ENCODE measurements around the gene PPFIA3. TPM values are rescaled to one million over a fixed set of nuclear protein-coding genes. Genes with fewer than 3 reads are reported as not detected.
"Not testable (repeated sequence)": the region's sequence is repeated elsewhere in the genome, so short reads cannot be mapped to it uniquely, and the experiment has no call there.

The PPFIA3 gene
- total RNA-seq, 1 experiment from 2014 or later: 27.1 TPM

GRCh38 chr19:49111218-49111998 is 7.9 kb upstream of the PPFIA3 start:
- Histone ChIP-seq H3K27ac (no peak overlapping the region), H3K4me1 (0 out of 2 replicates have a peak, but pooled peaks cover 4% of the 10 kb centered on the region), H3K27me3 (no peaks in the 10 kb centered on the region), H3K4me3 (no peak overlapping the region), H3K36me3 (peaks cover 27% of the 10 kb centered on the region), H3K9me3 (replicated peaks) (no peaks in the 10 kb centered on the region; the same call in 1 of the 2 replicates)
- DNase-seq: no peak

DNA sequence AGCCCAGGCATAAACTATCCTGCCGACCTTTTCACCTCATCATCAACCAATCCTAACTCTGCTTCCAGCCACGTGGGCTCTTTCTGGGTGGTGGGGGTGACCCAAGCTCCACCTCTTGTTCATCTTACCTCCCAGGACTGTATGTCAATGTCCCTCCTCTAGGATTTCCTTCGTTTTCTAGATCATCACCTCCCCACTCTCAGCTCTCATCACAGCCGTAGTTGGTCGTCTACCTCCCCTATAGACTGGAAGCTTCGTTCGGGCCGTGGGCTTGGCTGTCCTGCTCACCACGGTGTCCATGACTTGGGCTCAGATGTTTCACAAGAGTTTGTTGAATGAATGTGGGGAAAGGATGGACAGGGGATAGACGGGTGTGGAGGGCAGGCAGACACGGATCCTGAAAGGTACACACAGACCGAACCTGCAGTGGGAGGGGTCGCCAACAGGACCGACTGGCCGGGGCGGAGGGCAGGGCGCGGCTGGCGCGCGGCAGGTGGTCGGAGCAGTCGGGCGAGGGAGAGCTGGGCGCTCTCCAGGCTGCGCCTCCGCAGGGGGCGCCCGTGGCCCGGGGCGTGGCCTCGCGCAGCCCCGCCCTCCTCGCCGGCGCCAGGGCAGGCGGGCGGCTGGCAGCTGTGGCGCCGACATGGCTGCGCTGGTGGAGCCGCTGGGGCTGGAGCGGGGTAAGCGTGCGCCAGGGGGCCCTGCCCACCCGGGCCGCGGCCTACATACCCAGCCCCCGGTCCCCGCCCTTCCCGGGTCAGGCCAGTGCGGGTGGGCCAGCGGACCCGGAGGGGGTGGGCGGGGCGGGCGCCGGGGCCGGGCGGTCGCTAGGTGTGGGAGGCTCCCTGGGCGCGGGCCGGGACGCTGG is 5.3 kb upstream of the PPFIA3 start, which contains the start of gene LIN7B:
LIN7B (plus strand) TSS at position 609 of the 868 bp plus-strand sequence; CDS start at position 644, 35 bp downstream.
- Histone ChIP-seq H3K36me3 (peaks cover 5% of the 10 kb centered on the region), H3K27ac (peak within 1 kb of the TSS; percentile 56; the same call in 1 of the 2 replicates), H3K4me3 (peak within 1 kb of the TSS; percentile 68), H3K4me1 (0 out of 2 replicates have a peak, but pooled peaks cover 4% of the 10 kb centered on the region), H3K27me3 (no peaks in the 10 kb centered on the region), H3K9me3 (replicated peaks) (no peaks in the 10 kb centered on the region; the same call in 1 of the 2 replicates)
- DNase-seq: peak; percentile 87 to 89

- Histone ChIP-seq H3K9me3 (replicated peaks) (no peaks in the 10 kb centered on the region), H3K4me1 (peaks cover 4% of the 10 kb centered on the region; the same call in 1 of the 2 replicates), H3K36me3 (no peaks in the 10 kb centered on the region), H3K27ac (peak overlapping the region; percentile 56; the same call in 1 of the 2 replicates), H3K27me3 (no peaks in the 10 kb centered on the region), H3K4me3 (peak overlapping the region; percentile 68)
- DNase-seq: peak; percentile 78 to 81
These were observed 4.5 kb upstream of the PPFIA3 start for GRCh38 chr19:49114630-49115363.

- Histone ChIP-seq H3K27ac (no peak overlapping the region), H3K4me1 (peaks cover 4% of the 10 kb centered on the region; the same call in 1 of the 2 replicates), H3K27me3 (no peaks in the 10 kb centered on the region)
These were observed 2.8 kb upstream of the PPFIA3 start for GRCh38 chr19:49116544-49116943.

DNA sequence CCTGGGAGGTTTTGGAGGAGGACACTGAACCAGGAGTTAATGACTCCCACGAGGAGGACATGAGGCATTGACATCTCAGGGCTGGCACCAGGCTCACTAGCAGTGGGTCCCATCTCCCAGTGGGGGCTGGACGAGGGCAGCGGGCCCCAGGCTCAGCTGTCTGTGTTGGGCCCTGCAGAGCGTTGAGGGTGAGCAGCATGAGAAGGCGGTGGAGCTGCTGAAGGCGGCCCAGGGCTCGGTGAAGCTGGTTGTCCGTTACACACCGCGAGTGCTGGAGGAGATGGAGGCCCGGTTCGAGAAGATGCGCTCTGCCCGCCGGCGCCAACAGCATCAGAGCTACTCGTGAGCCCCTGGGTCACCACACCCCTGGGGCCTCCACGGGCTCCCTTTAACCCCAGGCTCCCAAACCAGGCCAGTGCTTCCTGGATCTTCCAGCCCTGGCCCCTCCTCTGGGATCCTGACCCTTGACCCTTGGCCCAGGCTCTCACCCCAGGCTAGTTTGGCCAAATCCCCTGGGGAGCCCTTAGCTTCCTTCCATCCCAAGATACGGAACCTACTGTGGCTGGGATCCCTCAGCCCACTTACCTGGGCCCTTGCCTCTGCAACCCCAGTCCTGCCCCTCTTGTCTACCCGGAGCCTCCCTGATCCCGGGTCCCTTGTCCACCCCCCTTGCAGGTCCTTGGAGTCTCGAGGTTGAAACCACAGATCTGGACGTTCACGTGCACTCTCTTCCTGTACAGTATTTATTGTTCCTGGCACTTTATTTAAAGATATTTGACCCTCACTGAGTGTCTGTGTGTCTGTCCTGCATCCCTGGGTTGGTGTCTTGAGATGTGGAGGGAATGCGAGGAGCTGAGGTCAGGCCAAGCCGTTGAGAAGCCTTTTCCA is 1.4 kb upstream of the PPFIA3 start:
- H3K4me1 ChIP-seq: peaks cover 4% of the 10 kb centered on the region; the same call in 1 of the 2 replicates
- peak overlapping the region; percentile 65 for H3K4me3 ChIP-seq
- H3K27ac ChIP-seq: peak overlapping the region; percentile 86; the same call in 1 of the 2 replicates
- DNase-seq: no peak
- no peaks in the 10 kb centered on the region for H3K36me3 ChIP-seq
- H3K27me3 ChIP-seq: no peaks in the 10 kb centered on the region
- no peaks in the 10 kb centered on the region for H3K9me3 ChIP-seq (replicated peaks)

More at GRCh38 chr19:49116544-49116943, 2.8 kb upstream of the PPFIA3 start:
- no peak for DNase-seq
- Histone ChIP-seq H3K9me3 (replicated peaks) (no peaks in the 10 kb centered on the region), H3K4me3 (no peak overlapping the region), H3K36me3 (no peaks in the 10 kb centered on the region)

DNA sequence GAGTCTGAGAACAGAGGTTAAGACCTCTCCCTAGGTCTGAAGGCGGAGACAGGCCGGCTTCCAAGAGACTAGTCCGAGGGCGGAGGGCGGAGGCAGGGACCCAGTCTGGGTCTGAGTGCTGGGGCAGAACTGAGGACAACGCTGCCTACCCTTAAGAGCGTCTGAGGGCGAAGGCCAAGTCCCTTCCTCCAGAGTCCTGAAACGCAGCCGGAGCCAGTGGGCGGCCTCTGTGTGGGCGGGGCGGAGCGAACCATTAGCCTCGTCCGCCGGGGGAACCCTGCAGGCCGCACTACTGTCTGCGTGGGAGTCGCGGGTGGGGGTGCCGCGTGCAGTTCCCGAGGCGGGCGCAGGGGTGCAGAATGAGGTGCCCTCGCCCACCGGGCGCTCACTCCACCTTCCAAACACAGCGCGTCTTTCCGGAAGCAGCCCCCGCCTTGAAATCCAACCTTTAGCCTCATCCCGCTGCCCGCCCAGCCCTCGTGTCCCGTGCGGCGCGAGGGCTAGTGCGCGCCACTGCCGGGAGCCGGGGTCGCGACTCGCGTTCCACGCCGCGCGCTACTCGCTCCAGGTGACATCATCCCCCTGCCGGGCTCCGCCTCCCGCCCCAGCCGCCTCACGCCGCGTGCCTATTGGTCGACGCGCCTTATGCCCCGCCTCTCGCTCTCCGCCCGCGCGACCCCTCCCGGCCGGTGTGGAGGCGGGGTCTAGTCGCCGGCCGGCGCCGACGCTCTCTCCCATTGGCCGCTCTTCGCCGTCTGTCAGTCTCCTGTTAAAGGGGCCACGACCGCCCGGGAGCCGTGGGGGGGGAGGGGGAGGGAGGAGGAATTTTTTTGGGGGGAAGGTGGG is 556 bp upstream of the PPFIA3 start, which contains the start of gene C19orf73:
C19orf73 (minus strand) TSS at position 579 of the 846 bp plus-strand sequence; CDS start at position 458, 121 bp downstream.
- peak; percentile 92 to 95 for DNase-seq
- Histone ChIP-seq H3K4me3 (peak within 1 kb of the TSS; percentile 65), H3K27me3 (no peaks in the 10 kb centered on the region), H3K9me3 (replicated peaks) (no peaks in the 10 kb centered on the region), H3K27ac (peak within 1 kb of the TSS; percentile 86), H3K36me3 (no peaks in the 10 kb centered on the region), H3K4me1 (peaks cover 4% of the 10 kb centered on the region; the same call in 1 of the 2 replicates)

DNA sequence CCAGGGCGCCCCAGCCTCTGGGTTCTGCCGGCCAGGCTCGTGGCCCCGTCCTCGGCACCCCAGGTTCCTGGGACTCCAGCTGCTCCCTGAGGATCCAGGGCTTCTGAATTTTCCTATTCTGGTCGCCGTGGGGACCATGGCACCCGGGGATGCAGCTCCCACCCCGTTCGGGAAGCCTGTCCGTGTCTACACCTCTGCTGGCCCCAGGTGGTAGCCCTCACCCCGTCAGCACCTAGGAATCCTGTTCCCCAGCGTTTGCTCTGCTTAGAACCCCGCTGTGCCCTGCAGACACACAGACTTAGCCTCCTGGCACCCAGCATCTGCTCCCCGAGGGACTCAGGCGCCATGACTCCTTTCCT is 960 bp downstream of the PPFIA3 start:
- Histone ChIP-seq H3K4me1 (peaks cover 7% of the 10 kb centered on the region; the same call in 1 of the 2 replicates), H3K36me3 (no peaks in the 10 kb centered on the region), H3K4me3 (peak overlapping the region; percentile 65), H3K27me3 (no peaks in the 10 kb centered on the region), H3K9me3 (replicated peaks) (no peaks in the 10 kb centered on the region), H3K27ac (no peak overlapping the region)
- DNase-seq: no peak

- DNase-seq: no peak
- Histone ChIP-seq H3K36me3 (no peaks in the 10 kb centered on the region), H3K9me3 (replicated peaks) (no peaks in the 10 kb centered on the region), H3K4me1 (peaks cover 6% of the 10 kb centered on the region; the same call in 1 of the 2 replicates), H3K27me3 (no peaks in the 10 kb centered on the region), H3K4me3 (no peak overlapping the region), H3K27ac (no peak overlapping the region)
These were observed 1.5 kb downstream of the PPFIA3 start for GRCh38 chr19:49120868-49121267.

DNA sequence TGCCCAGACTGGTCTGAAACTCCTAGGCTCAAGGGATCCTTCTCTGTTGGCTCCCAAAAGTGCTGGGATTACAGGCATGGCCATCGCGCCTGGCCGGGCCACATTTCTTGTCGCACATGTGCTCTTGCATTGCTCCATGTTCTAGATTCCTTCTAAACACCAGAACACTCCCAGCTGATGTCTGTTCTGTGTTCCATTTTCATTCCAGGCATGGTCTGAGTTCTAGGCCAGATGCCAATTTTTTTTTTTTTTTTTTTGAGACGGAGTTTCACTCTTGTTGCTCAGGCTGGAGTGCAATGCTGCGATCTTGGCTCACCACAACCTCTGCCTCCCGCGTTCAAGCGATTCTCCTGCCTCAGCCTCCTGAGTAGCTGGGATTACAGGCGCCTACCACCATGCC is 2.5 kb downstream of the PPFIA3 start:
- not testable (repeated sequence) for DNase-seq

GRCh38 chr19:49123285-49123684 is 3.9 kb downstream of the PPFIA3 start:
- not testable (repeated sequence) for H3K9me3 ChIP-seq (replicated peaks); H3K36me3 ChIP-seq; H3K27ac ChIP-seq

More for the DNA sequence above, 2.5 kb downstream of the PPFIA3 start:
- H3K36me3 ChIP-seq; H3K9me3 ChIP-seq (replicated peaks); H3K4me3 ChIP-seq; H3K4me1 ChIP-seq; H3K27ac ChIP-seq; H3K27me3 ChIP-seq: not testable (repeated sequence)

GRCh38 chr19:49125025-49125731 is 5.8 kb downstream of the PPFIA3 start:
- peak; percentile 89 to 93 for DNase-seq
- H3K4me3 ChIP-seq: peak overlapping the region; percentile 38
- peaks cover 8% of the 10 kb centered on the region; the same call in 1 of the 2 replicates for H3K4me1 ChIP-seq
- peak overlapping the region; percentile 80 for H3K27ac ChIP-seq
- no peaks in the 10 kb centered on the region for H3K9me3 ChIP-seq (replicated peaks)
- H3K36me3 ChIP-seq: no peaks in the 10 kb centered on the region
- H3K27me3 ChIP-seq: no peaks in the 10 kb centered on the region

More at GRCh38 chr19:49123285-49123684, 3.9 kb downstream of the PPFIA3 start:
- H3K27me3 ChIP-seq, H3K4me3 ChIP-seq, H3K4me1 ChIP-seq, DNase-seq: not testable (repeated sequence)

DNA sequence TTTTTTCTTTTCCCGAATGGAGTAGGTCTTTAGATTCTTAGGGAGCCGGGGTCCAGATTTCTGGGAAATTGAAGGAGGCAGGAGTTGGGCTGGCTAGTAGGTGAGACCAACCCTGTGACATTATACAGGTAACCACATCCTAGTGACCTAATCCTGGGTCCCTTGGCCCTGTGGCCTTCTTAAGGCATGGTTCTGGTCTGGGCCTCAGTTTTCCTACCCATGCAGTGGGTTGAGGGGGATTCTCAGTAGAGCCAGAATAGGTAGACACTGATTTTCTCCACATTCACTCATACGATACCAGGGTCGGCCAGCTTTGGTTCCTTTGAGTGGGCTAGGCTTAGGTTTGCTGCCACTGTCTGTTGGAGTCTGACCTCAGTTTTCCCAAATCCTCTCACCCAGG is 7.2 kb downstream of the PPFIA3 start:
- no peak for DNase-seq
- H3K27ac ChIP-seq: no peak overlapping the region
- H3K9me3 ChIP-seq (replicated peaks): no peaks in the 10 kb centered on the region
- H3K27me3 ChIP-seq: no peaks in the 10 kb centered on the region
- peaks cover 3% of the 10 kb centered on the region; the same call in 1 of the 2 replicates for H3K36me3 ChIP-seq
- H3K4me1 ChIP-seq: peaks cover 8% of the 10 kb centered on the region; the same call in 1 of the 2 replicates
- H3K4me3 ChIP-seq: no peak overlapping the region
